AML-193 (cell line): ENCODE measurements around the gene HSD17B12.
A peak's percentile ranks its signal among the peaks of the same experiment; 100 is the strongest.

Source experiments
- DNase-seq, 2 experiments: peaks; one replicate each; lab custom pipeline; 2025; lab: John Stamatoyannopoulos, UW

The HSD17B12 gene

GRCh38 chr11:43688394-43688793 is 7.9 kb downstream of the HSD17B12 start:
- no peak for DNase-seq

- no peak for DNase-seq
Measured at GRCh38 chr11:43689167-43689566, 8.6 kb downstream of the HSD17B12 start.

- DNase-seq: peak; percentile 50 to 66
Measured at GRCh38 chr11:43690929-43691725, 10.6 kb downstream of the HSD17B12 start.

- DNase-seq: no peak
Measured at GRCh38 chr11:43691806-43692205, 11.3 kb downstream of the HSD17B12 start.

- no peak for DNase-seq
Measured at GRCh38 chr11:43693069-43693468, 12.5 kb downstream of the HSD17B12 start.

- DNase-seq: no peak
Measured at GRCh38 chr11:43693731-43694130, 13.2 kb downstream of the HSD17B12 start.

- DNase-seq: no peak
Measured at GRCh38 chr11:43694477-43694876, 13.9 kb downstream of the HSD17B12 start.

- DNase-seq: no peak
Measured at GRCh38 chr11:43697679-43698078, 17.1 kb downstream of the HSD17B12 start.

GRCh38 chr11:43699870-43700269 is 19.3 kb downstream of the HSD17B12 start:
- DNase-seq: no peak

GRCh38 chr11:43706631-43707030 is 26.1 kb downstream of the HSD17B12 start:
- DNase-seq: no peak

GRCh38 chr11:43708776-43709175 is 28.2 kb downstream of the HSD17B12 start:
- DNase-seq: no peak

- DNase-seq: no peak
Measured at GRCh38 chr11:43709689-43710088, 29.2 kb downstream of the HSD17B12 start.

GRCh38 chr11:43712676-43713075 is 32.1 kb downstream of the HSD17B12 start:
- DNase-seq: no peak

- DNase-seq: no peak
Measured at GRCh38 chr11:43718373-43718772, 37.8 kb downstream of the HSD17B12 start.

GRCh38 chr11:43723617-43724016 is 43.1 kb downstream of the HSD17B12 start:
- no peak for DNase-seq

GRCh38 chr11:43732225-43732624 is 51.7 kb downstream of the HSD17B12 start:
- no peak for DNase-seq

GRCh38 chr11:43734256-43734655 is 53.7 kb downstream of the HSD17B12 start:
- DNase-seq: no peak

GRCh38 chr11:43735115-43735514 is 54.6 kb downstream of the HSD17B12 start:
- DNase-seq: no peak

- DNase-seq: no peak
Measured at GRCh38 chr11:43735961-43736360, 55.4 kb downstream of the HSD17B12 start.

- DNase-seq: no peak
Measured at GRCh38 chr11:43736502-43737200, 56.1 kb downstream of the HSD17B12 start.

GRCh38 chr11:43737201-43737590 is 56.7 kb downstream of the HSD17B12 start:
- DNase-seq: no peak

GRCh38 chr11:43738600-43739409 is 58.3 kb downstream of the HSD17B12 start:
- no peak for DNase-seq

GRCh38 chr11:43746670-43747069 is 66.1 kb downstream of the HSD17B12 start:
- DNase-seq: no peak
